GM21515 (cell line): Measurements from ENCODE around the gene GRID1.

Experiments
- ATAC-seq: cut with Tn5 transposase; IDR thresholded peaks from one replicate; pipeline ENCODE4 v1.9.1; 2021; ENCODE audit not compliant: unreplicated experiment

Gene GRID1

DNA sequence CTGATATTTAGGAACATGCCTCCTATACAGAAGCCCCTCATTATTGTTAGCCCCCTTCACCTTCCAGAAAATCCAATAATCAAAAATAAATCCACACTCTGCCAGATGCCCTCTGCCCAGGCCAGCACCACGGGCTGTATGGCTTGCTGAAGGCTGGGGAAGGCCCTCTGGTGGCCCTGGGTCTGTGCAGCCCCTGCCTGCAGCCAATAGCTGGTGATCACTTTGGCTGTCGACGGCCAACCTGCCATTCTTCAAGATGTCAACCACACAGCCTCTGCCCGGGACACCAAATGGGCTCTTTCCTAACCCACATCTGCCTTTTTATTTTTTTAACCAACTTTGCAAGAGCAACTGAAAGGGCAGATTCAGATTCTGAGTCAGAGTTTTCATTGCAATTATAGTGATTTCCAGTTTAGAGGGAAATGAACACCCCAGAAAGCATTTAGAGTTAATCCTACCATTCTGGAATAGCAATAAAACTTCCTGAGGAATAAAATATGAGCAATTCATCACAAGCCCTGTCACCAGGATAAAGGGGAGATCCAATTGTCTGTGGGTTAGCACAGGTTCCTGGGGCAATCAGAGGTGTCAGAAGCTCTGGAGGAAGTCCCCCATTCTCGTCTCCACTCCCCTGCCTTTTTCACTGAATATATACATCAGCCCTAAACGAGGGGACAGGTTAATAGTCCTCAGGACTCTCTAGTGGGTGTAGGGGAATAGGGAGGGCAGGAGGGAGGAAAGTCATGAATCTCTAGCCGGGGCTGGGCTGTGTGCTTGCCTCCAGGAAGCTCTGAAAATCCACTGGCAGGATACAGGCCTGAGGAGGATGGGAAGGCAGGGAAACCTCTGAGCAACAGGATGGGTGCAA lies 211.3 kb downstream of the GRID1 start:
- ATAC-seq, result no peak

DNA sequence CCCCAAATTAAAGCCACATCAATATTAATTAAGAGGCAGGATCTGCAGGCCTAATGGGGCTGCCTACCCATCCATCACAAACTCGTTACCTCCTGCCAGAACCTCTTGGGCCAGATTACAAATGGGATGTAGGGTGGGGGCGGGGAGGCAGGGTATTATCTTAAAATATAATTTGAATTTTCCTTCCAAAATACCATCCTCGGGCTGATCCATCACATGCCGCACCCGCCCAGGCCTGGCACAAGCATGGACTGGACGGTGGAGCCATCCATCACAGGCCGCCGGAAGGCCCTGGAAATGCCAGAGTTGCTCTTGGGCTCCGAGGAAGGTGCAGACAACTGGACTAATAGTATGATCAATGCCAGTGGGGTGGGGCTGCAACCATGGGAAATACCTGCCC lies 212.8 kb downstream of the GRID1 start:
- ATAC-seq, result no peak

DNA sequence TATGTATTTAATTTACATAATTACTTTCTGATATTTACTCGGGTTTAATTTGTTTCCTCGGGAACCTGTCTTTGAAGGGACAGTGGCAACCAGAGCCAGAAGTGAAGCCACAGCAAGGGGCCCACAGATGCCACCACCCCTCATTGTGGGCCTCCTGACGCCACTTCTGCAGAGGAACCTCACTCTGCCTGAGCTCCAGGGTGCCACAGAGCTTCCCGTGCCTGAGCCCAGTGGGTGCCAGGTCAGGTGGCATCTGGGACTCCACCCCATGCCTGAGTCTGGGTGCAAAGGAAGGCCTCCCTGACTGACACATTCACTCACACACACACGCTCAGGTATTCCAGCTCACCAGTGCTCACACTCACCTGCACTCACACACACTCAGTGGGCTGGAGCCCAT lies 213.7 kb downstream of the GRID1 start:
- no peak for ATAC-seq

GRCh38 chr10:86152354-86152753 lies 214.2 kb downstream of the GRID1 start:
- ATAC-seq, result no peak

DNA sequence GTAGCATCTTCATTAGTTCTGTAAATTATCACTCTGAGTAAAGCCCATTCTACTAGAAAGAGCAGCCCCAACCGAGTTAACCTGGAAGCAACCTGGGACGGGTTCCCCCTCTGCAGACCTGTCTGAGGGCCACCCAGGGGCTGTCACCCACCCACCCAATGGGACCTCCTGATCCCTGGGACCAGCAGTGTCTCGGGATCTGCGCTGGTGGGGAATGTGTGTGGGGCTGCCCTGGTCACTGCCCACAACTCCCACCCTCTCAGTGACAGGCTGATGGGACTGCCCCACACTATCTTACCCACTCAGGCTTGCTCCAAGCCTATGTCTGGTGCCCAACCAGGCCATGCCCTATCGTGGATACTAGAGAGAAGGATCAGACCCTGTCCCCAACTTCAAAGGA lies 215.0 kb downstream of the GRID1 start:
- ATAC-seq, result no peak

- ATAC-seq, result no peak
These were observed 217.3 kb downstream of the GRID1 start for GRCh38 chr10:86149257-86149656.

DNA sequence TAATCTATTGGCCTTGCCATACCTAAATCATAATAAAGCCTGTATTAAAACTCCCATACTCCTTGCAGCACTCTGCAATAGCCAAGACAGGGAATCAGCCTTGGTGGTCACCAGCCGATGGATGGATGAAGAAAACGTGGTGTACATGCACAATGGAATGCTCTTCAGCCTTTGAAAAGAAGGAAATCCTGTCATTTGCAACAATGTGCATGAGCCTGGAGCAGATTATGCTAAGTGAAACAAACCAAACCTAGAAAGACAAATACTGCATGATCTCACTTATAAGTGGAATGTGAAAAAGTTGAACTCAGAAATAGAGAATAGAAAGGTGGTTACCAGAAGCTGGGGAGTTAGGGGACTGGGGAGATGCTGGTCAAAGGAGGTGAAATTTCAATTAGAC lies 218.5 kb downstream of the GRID1 start:
- ATAC-seq, result no peak

DNA sequence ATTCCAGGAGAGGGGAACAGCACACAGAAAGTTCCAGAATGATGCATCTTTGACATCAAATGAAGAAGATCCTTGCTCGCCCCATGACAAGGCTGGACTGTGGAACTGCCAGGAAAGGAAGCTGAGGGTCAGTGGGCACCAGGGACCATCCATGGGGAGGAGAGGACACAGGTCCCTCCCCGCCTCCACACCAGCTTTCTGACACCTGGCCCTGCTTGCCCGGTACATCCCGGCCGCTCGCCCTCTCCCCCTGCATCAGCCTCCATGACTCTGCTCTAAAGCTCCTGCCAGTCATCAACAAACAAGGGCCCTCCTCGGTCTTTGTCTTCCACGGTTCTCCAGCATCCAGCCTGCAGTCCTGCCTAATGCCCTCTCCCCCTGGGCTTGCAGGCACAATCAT lies 222.3 kb downstream of the GRID1 start:
- ATAC-seq, result no peak

- ATAC-seq, result no peak
These were observed 224.7 kb downstream of the GRID1 start for GRCh38 chr10:86141896-86142295.

DNA sequence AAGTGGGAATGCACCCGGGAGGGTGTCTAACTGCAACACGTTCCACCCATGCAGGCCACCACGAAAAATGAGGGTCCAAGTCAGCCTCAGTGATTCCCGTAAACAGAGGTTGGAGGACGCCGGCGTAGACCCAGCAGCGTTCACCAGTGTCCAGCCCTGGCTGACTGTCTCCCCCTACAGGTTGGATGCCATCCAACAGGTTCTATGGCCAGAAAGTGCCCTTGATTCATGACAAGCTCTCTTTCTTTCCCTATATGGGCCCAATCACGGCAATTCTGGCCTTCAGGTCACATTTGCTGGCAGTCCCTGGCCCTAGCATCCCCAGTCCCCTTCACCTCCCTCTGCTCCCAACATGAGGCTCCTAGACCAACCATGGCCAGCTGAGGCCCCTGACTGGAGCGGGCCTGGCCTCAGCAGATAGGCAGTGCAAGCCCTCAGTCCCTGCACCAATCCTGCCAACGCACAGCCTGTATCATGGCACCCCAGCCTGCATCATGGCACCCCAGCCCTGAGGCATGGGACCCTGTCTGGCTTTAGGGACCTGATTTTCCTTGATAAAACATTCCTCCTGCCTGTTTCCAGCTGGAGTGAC lies 227.4 kb downstream of the GRID1 start:
- ATAC-seq, result no peak

- no peak for ATAC-seq
These were observed 228.0 kb downstream of the GRID1 start for GRCh38 chr10:86138551-86139065.

DNA sequence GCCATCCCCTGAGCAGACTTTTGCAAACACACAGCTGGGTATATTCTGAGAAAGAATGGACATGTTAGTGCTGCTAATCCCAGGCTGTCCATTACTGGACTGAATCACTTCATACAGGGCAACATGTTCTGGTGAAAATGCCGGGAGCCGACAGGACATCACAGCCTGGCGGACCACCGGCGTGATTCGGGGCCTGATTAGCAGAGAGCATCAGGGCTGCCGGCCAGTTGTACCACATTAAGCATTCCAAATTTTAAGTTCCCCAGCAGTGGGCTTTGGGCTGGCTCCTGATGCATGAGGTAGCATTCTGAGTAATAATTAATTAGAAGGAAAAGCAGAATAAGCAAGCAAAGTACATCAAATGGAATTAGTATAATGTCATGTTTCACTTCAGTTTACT lies 229.0 kb downstream of the GRID1 start:
- no peak for ATAC-seq

DNA sequence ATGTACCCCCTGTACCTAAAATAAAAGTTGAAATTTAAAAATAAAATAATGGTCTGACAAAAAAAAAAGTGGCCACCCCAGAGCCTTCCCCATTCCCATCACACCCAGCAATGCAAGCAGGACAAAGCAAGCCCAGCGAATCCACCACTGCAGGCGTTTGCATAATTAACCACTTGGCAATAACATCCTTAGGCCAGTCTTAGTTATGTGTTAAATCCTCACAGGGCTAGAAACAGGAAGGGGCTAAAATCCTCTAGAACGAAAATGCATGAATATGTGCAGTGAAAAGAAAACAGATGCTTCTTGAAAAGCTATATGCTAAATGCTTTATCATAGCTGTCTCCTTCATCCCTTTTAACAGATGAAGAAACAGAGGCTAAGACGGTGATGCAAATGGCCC lies 229.7 kb downstream of the GRID1 start:
- ATAC-seq, result no peak

DNA sequence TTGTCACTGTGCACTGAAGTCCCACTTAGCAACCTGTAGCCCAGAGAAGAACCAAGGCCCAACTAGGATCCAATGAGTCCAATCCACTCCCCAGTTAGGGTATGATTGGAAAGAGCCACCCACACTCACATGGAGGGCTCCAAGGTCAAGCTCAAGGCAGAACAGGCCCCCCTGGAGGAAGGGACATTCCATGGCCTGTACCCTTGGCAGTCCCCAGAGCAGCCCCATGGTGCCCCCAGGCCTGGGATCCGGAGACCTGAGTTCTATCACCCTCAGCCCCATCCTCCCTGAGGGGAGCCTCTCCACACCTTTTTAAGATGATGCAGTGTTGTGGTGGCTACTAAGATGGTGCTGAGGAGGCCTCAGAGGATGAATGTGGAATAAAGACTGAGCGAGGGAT lies 231.4 kb downstream of the GRID1 start:
- ATAC-seq, result no peak

DNA sequence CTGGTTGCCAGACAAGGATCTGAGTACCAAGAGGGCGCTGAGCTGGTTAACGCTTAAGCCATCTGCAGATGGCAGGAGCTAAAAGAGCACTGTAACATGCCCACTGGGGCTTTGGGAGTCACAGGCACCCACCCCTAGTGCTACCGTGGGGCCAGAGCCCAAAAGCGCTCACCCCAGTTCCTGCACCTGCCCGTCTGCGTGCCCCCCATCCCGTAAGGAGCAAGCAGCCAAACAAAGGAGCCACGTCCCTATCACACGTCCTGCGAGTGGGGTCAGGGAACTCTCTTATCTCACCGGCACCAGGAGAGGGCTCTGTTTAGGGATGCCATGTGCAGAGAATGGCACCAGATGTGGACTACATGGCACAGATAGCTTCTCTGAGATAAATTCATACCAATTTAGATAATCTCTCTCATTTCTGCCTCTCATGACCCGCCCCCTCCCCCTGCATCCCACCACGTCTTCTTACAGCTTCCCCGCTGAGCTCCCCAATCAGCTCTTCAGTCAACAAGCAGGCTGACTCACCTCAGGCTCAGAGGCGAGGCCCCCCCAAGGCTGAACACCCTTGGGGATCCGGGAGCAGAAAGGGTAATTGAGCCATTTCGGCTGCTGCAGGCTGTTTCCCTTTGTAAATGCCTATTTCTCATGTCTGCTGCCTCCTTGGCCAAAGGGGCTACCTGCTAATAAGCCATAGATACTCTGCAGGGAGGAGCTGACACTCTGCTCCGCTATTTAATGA lies 235.7 kb downstream of the GRID1 start:
- no peak for ATAC-seq

GRCh38 chr10:86130041-86130440 lies 236.6 kb downstream of the GRID1 start:
- ATAC-seq, result no peak

- ATAC-seq, result no peak
These were observed 238.2 kb downstream of the GRID1 start for GRCh38 chr10:86128360-86128759.

DNA sequence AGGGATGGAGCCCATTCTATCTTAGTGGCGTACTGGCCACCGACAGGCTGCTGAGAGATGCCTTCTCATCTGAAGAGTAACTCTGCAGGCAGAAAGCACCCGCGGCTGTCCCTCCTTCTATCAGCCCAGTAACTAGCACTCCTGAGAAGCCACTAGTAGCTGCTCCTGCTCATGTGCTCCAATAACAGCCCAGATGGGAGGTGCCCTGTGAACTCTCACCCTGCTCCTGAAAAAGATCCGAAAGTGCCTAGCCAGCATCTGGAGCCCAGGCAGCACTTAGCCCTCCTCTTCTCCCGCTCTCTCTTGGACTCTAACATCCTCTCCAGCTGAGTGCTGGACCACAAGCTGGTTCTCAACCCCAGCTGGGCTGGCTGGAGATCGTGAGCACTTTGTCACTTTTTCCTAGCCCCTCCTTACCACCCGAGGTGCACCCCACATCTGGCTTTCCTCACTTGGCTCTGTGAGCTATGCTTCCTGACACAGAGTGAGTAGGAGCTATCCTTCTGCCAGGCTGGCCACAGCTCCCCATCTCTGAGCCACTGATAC lies 239.2 kb downstream of the GRID1 start:
- no peak for ATAC-seq

DNA sequence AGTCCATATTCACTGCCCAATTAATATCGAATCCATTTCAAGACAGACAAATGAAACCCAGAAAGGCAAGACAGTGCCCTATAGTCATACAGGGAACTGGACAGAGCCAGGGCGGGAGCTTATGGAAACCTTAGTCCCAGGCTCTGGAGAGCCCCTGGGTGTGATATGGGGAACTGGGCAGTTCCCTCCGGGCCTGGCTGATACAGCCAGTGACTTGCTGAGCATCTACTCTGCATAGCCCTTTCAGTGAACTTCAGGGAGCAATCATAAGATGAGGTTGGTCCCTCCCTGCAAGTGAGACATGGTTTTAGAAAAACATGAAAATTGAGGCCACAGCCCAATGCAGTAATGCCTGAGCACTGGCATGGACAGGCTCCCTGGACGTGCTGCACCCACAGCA lies 241.9 kb downstream of the GRID1 start:
- ATAC-seq, result no peak

GRCh38 chr10:86123715-86124114 lies 242.9 kb downstream of the GRID1 start:
- no peak for ATAC-seq

DNA sequence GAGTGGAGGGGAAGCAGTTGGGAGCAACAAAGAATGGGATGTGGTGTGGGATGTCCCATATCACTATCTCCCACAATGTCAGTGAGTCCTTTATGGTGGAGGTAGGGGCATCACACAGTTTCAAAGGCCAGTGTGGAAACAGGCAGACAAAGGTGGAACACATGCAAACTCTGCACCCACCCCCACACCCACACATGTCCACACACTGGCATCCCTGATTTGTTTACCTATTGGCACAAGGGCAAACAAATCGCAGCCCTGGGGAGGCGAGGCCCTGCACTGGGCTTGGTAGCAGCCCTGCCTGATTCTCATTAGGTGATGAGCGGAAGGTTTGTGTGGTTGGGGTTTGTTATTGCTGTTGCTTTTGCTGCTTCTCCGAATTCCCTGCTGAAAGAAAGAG lies 243.3 kb downstream of the GRID1 start:
- no peak for ATAC-seq

- no peak for ATAC-seq
These were observed 243.9 kb downstream of the GRID1 start for GRCh38 chr10:86122646-86123045.
